Activated CD4-positive, alpha-beta T cell treated with anti-CD3 and anti-CD28 coated beads, Interleukin-2, Interleukin-4, amounts not matched to agents 100 ng/mL and 50 ng/mL, durations not matched to agents 16 hours and 8 hours (primary cell): Measurements from ENCODE around the gene PEX12.
A peak's percentile ranks its signal among the peaks of the same experiment; 100 is the strongest.
"Not testable (repeated sequence)": the region's sequence is repeated elsewhere in the genome, so short reads cannot be mapped to it uniquely, and the experiment has no call there.

Experiments used
- DNase-seq: peaks from one replicate; pipeline ENCODE4 v3.0.0-alpha.2; 2020; ENCODE audit warnings: low spot score

The PEX12 gene

GRCh38 chr17:35536664-35537171, 41.7 kb downstream of the PEX12 start:
- DNase-seq, result peak; percentile 48

- not testable (repeated sequence) for DNase-seq
Observed at GRCh38 chr17:35535406-35535805, 43.0 kb downstream of the PEX12 start.

- no peak for DNase-seq
Observed at GRCh38 chr17:35534576-35535093, 43.7 kb downstream of the PEX12 start.

GRCh38 chr17:35531160-35531559, 47.2 kb downstream of the PEX12 start:
- DNase-seq, result no peak

GRCh38 chr17:35529866-35530265, 48.5 kb downstream of the PEX12 start:
- no peak for DNase-seq

- not testable (repeated sequence) for DNase-seq
Observed at GRCh38 chr17:35529326-35529725, 49.0 kb downstream of the PEX12 start.
